PC-3 (cell line): ENCODE measurements around the gene MPC1. TPM values are rescaled to one million over a fixed set of nuclear protein-coding genes. Genes with fewer than 3 reads are reported as not detected.

ENCODE experiments used
- ATAC-seq: fragments of 200-7000 bp; cut with Tn5 transposase; 2 replicates; pipeline ENCODE4 v1.9.1; 2020; ENCODE audit warnings: mild to moderate bottlenecking, moderate library complexity
- BruUV-seq: library from RNA; stranded (reverse); fragments of 400-500 nt; replicated peaks from 2 replicates; lab custom pipeline; 2021; lab: Mats Ljungman, UMichigan
- CTCF ChIA-PET: fragments of 300-600 bp; sonication (Branson Sonifier 250); formaldehyde crosslinking; loops from one replicate; lab custom pipeline; 2022; ENCODE audit warnings: antibody characterized with exemption; lab: Charles Lee
- POLR2A ChIA-PET: fragments of 300-600 bp; sonication (Branson Sonifier 250); formaldehyde crosslinking; loops from one replicate; lab custom pipeline; 2022; ENCODE audit warnings: antibody characterized with exemption; ENCODE audit not compliant: unreplicated experiment; lab: Charles Lee
- DNase-seq: peaks from one replicate; pipeline ENCODE4 v3.0.0-alpha.2; 2015
- H2AFZ ChIP-seq: fragments of 300-600 bp; sonication (generic); 2 replicates; pipeline ENCODE4 v1.6.0; 2016; ENCODE audit warnings: antibody characterized with exemption, low read length
- H3F3A ChIP-seq: fragments of 300-600 bp; sonication (generic); one replicate; pipeline ENCODE4 v1.6.0; 2017; ENCODE audit warnings: antibody characterized with exemption, low read length, control low read depth, mild to moderate bottlenecking; ENCODE audit not compliant: unreplicated experiment
- H3K27ac ChIP-seq: fragments of 300-600 bp; sonication (generic); 2 replicates; pipeline ENCODE4 v1.5.1; 2016; ENCODE audit warnings: mild to moderate bottlenecking, low read length
- H3K27me3 ChIP-seq: fragments of 300-600 bp; sonication (generic); 2 replicates; pipeline ENCODE4 v1.6.1; 2016; ENCODE audit warnings: low read length, mixed read lengths
- H3K36me3 ChIP-seq: fragments of 300-600 bp; sonication (generic); 2 replicates; pipeline ENCODE4 v1.6.1; 2016; ENCODE audit warnings: low read depth, mixed run types, low read length, mixed read lengths
- H3K4me1 ChIP-seq: fragments of 300-600 bp; sonication (generic); 2 replicates; pipeline ENCODE4 v1.5.1; 2016; ENCODE audit warnings: low read length; ENCODE audit not compliant: insufficient read depth
- H3K4me2 ChIP-seq: fragments of 300-600 bp; sonication (generic); 2 replicates; pipeline ENCODE4 v1.6.0; 2016; ENCODE audit warnings: low read length
- H3K4me3 ChIP-seq: fragments of 300-600 bp; sonication (generic); 2 replicates; pipeline ENCODE4 v1.5.1; 2016; ENCODE audit warnings: mild to moderate bottlenecking, low read length, mixed read lengths
- H3K79me2 ChIP-seq: fragments of 300-600 bp; sonication (generic); 2 replicates; pipeline ENCODE4 v1.6.1; 2017; ENCODE audit warnings: low read length, mixed read lengths
- H3K9ac ChIP-seq: fragments of 300-600 bp; sonication (generic); 2 replicates; pipeline ENCODE4 v1.6.0; 2016; ENCODE audit warnings: mild to moderate bottlenecking, low read length
- H3K9me2 ChIP-seq: fragments of 300-600 bp; sonication (generic); replicated peaks from 2 replicates; pipeline ENCODE4 v1.6.1; 2016; ENCODE audit warnings: mixed run types, low read length, mixed read lengths
- H3K9me3 ChIP-seq: fragments of 300-600 bp; sonication (generic); 2 replicates; pipeline ENCODE4 v1.6.1; 2016; ENCODE audit warnings: low read length, mixed read lengths
- H4K20me1 ChIP-seq: fragments of 300-600 bp; sonication (generic); 2 replicates; pipeline ENCODE4 v1.6.1; 2016; ENCODE audit warnings: low read length, mixed read lengths
- EZH2 ChIP-seq: fragments of 300-600 bp; sonication (generic); IDR thresholded peaks from one replicate; pipeline ENCODE4 v1.6.1; 2017; ENCODE audit warnings: antibody characterized with exemption, mild to moderate bottlenecking, low read length; ENCODE audit not compliant: unreplicated experiment
- EZH2phosphoT487 ChIP-seq: fragments of 300-600 bp; sonication (generic); IDR thresholded peaks from 2 replicates; pipeline ENCODE4 v1.6.1; 2018; ENCODE audit warnings: mild to moderate bottlenecking, antibody characterized with exemption, low read length, borderline replicate concordance
- intact Hi-C: fragments of 100-400 bp; cut with micrococcal nuclease; formaldehyde crosslinking; loops from 2 replicates; pipeline ENCODE4 v1.9.0; 2023
- total RNA-seq: library from RNA; depleted of rRNA; stranded (reverse); fragments of >200 nt; gene quantifications from 2 replicates; pipeline ENCODE4 v1.2.3, GENCODE V29; 2014
- TF ChIP-seq, protein P1 (sequence below): fragments of 300-600 bp; sonication (generic); conservative IDR thresholded peaks from 2 replicates; pipeline ENCODE4 v1.5.1; 2017; ENCODE audit warnings: antibody characterized with exemption, low read depth, mild to moderate bottlenecking, low read length

MPC1 gene
- total RNA-seq, 1 experiment from 2014 or later = 26.7 TPM

DNA sequence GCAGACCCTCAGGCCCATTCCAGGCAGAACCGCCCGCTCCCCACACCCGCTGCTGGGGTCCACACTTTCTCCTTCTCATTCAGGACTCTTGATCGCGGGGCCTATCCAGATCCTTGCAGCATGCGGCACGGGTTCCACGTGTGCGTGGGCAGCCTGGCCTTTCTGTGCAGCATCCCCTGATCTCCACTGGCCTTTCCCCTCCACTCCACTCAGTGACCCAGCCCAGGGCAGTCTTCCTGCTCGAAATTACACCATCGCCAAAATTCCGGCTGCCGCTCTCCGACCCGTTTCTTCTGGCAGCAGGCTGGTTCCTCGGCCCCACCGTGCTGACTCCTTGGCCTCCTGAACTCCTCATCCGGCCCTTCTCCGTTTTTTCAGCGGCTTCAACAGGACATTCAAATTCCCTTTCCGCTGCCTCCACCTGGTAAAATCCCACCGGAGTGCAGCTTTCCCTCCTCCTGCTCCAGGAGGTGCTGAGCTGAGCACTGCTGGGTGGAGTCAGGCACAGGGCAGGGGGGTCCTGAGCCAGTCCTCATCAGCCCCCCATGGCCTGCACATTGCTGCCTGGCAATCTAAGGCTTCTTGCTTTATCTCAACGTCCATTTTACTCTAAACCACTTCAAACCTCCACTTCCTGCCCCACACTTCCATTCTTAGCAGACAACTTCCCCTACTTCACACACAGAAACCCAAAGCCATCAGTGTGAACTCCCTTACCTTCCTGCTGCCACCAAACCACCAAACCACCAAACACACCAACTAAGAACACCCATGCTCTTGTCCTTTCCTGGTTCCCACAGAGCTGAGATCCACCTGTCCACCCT is 49.4 kb downstream of the MPC1 start:
- ChIA-PET CTCF (no interaction called here), POLR2A (no interaction called here)
- DNase-seq = no peak
- H3K27ac ChIP-seq = no peak overlapping the region
- H3K4me1 ChIP-seq = no peaks in the 10 kb centered on the region
- H2AFZ ChIP-seq = no peak overlapping the region
- H4K20me1 ChIP-seq = no peaks in the 10 kb centered on the region
- H3K36me3 ChIP-seq = peaks cover 4% of the 10 kb centered on the region; the same call in 1 of the 2 replicates
- intact Hi-C loops = no loop called here
- H3K9me3 ChIP-seq = no peaks in the 10 kb centered on the region
- no peaks in the 10 kb centered on the region for H3F3A ChIP-seq
- H3K4me2 ChIP-seq = no peak overlapping the region
- no peaks in the 10 kb centered on the region for H3K27me3 ChIP-seq
- no peak overlapping the region for H3K4me3 ChIP-seq
- peaks cover 45% of the 10 kb centered on the region for H3K79me2 ChIP-seq
- no TSS peak for BruUV-seq
- no peak for ATAC-seq
- no peak overlapping the region for H3K9ac ChIP-seq
- TF ChIP-seq, protein P1, sequence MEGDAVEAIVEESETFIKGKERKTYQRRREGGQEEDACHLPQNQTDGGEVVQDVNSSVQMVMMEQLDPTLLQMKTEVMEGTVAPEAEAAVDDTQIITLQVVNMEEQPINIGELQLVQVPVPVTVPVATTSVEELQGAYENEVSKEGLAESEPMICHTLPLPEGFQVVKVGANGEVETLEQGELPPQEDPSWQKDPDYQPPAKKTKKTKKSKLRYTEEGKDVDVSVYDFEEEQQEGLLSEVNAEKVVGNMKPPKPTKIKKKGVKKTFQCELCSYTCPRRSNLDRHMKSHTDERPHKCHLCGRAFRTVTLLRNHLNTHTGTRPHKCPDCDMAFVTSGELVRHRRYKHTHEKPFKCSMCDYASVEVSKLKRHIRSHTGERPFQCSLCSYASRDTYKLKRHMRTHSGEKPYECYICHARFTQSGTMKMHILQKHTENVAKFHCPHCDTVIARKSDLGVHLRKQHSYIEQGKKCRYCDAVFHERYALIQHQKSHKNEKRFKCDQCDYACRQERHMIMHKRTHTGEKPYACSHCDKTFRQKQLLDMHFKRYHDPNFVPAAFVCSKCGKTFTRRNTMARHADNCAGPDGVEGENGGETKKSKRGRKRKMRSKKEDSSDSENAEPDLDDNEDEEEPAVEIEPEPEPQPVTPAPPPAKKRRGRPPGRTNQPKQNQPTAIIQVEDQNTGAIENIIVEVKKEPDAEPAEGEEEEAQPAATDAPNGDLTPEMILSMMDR = no peak
- no peak for TF ChIP-seq EZH2phosphoT487
- TF ChIP-seq EZH2 = no peak
- no peaks in the 10 kb centered on the region for H3K9me2 ChIP-seq

DNA sequence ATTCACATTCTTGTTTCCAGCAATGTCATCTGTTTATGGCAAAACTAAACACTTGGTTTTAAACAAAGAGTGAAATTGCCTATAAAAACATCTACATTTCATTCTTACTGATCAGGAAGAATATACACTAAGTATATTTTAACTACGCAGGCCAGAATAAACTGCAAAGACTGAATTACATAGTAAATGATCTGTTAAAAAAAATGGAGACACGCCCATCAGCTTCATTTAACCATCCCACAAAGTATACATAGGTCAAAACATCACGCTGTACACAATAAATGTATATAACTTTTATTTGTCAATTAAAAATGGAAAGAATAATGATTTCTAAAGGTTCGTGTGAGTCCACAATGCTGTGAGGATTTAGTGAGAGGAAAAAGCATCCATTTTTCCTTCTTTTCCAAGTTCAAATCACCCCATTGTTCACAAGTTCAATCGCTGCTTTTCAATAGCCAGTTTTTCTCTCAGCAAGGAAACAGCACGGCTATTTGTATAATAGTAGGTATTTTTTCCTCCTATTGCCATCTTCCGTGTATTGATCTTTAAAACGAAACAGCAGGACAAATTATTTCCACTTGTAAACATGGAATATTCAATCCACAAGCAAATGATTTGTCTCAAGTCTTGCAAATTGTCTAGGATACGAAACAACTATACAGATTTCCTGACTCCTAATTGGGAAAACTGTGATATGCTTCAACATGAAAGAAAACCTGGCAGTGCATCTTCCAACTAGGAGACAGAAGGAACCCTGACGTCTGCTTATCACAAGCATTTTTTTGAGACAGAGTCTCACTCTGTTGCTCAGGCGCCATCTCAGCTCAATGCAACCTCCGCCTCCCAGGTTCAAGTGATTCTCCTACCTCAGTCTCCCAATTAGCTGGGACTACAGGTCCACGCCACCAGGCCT is 51.0 kb downstream of the MPC1 start:
- no peak overlapping the region for H2AFZ ChIP-seq
- no peak overlapping the region for H3K4me2 ChIP-seq
- ATAC-seq (no peak), DNase-seq (no peak)
- H4K20me1 ChIP-seq = no peaks in the 10 kb centered on the region
- TF ChIP-seq EZH2 (no peak), EZH2phosphoT487 (no peak)
- TF ChIP-seq, protein P1 = no peak
- no peaks in the 10 kb centered on the region for H3F3A ChIP-seq
- no peaks in the 10 kb centered on the region for H3K9me2 ChIP-seq
- no peaks in the 10 kb centered on the region for H3K4me1 ChIP-seq
- intact Hi-C loops = no loop called here
- ChIA-PET POLR2A (no interaction called here), CTCF (no interaction called here)
- no peak overlapping the region for H3K9ac ChIP-seq
- H3K9me3 ChIP-seq = no peaks in the 10 kb centered on the region
- BruUV-seq = no TSS peak
- H3K36me3 ChIP-seq = peaks cover 4% of the 10 kb centered on the region; the same call in 1 of the 2 replicates
- peaks cover 32% of the 10 kb centered on the region for H3K79me2 ChIP-seq
- no peaks in the 10 kb centered on the region for H3K27me3 ChIP-seq
- no peak overlapping the region for H3K27ac ChIP-seq
- no peak overlapping the region for H3K4me3 ChIP-seq
